Heart left ventricle (tissue), 16 donors: ENCODE measurements around the gene ASB1. TPM values are rescaled to one million over a fixed set of nuclear protein-coding genes. Genes with fewer than 3 reads are reported as not detected.

ENCODE experiments used
- ATAC-seq, 4 donors: fragments of 200-7000 bp; cut with Tn5 transposase; one replicate each; pipeline ENCODE4 v1.9.1; 2020 to 2022; ENCODE audit warnings: moderate library complexity in 4 of 4, mild to moderate bottlenecking in 3 of 4, moderate number of reproducible peaks in 1 of 4
- DNase-seq, 5 donors: peaks; one replicate each; pipeline ENCODE4 v3.0.0-alpha.2; 2020
- H3K27ac ChIP-seq, 12 donors: fragments of 200-600 bp; sonication (generic) in 4 of 12; one replicate each; pipeline versions ENCODE4 v1.5.0 to v1.8.0; 2016 to 2022; ENCODE audit warnings: mild to moderate bottlenecking in 2 of 12
- H3K27me3 ChIP-seq, 9 donors: fragments of 200-600 bp; sonication (generic) in 2 of 9; one replicate each; pipeline versions ENCODE4 v1.5.1 to v1.8.0; 2016 to 2022; ENCODE audit warnings: mild to moderate bottlenecking in 3 of 9
- H3K36me3 ChIP-seq, 9 donors: fragments of 200-600 bp; sonication (generic) in 2 of 9; one replicate each; pipeline versions ENCODE4 v1.5.0 to v1.8.0; 2018 to 2022; ENCODE audit warnings: mild to moderate bottlenecking in 2 of 9
- H3K4me1 ChIP-seq, 12 donors: fragments of 200-600 bp; sonication (generic) in 4 of 12; one replicate each; pipeline versions ENCODE4 v1.5.0 to v1.8.0; 2016 to 2022; ENCODE audit warnings: mild to moderate bottlenecking in 3 of 12
- H3K4me3 ChIP-seq, 12 donors: fragments of 200-600 bp; sonication (generic) in 4 of 12; one replicate each; pipeline versions ENCODE4 v1.5.0 to v1.8.0; 2017 to 2022; ENCODE audit warnings: mild to moderate bottlenecking in 9 of 12, moderate library complexity in 4 of 12
- H3K9me3 ChIP-seq, 12 donors: fragments of 200-600 bp; sonication (generic) in 4 of 12; one replicate each; pipeline versions ENCODE4 v1.5.0 to v1.8.0; 2016 to 2022; ENCODE audit warnings: mild to moderate bottlenecking in 1 of 12
- CTCF ChIP-seq, 12 donors: fragments of 200-600 bp; sonication (generic) in 4 of 12; IDR thresholded peaks; one replicate each; pipeline versions ENCODE4 v1.5.0 to v1.8.0; 2018 to 2022; ENCODE audit warnings: antibody characterized with exemption in 12 of 12, mild to moderate bottlenecking in 5 of 12
- POLR2A ChIP-seq, 2 donors: fragments of 450-650 bp; IDR thresholded peaks; one replicate each; pipeline ENCODE4 v1.6.1; 2017; ENCODE audit warnings: antibody characterized with exemption in 2 of 2, mild to moderate bottlenecking in 2 of 2, moderate library complexity in 2 of 2
- whole genome bisulfite sequencing, 4 donors: extraction: QIAGEN DNeasy Blood & Tissue Kit in 2 of 4; methylation state at CpG; one replicate each; pipeline versions ENCODE4 v1.1.5 to v1.1.7; 2013 to 2018; 5-methylcytosine and 5-hydroxymethylcytosine counted together
- intact Hi-C, 10 donors: fragments of 100-400 bp; cut with DNase I; formaldehyde crosslinking; loops; one replicate each; pipeline versions ENCODE4 v1.11.1 to v1.14.2; 2022
- polyA plus RNA-seq, 2 donors: library from polyadenylated mRNA; stranded (reverse); fragments of 200-250 nt; gene quantifications; one replicate each; pipeline ENCODE4 v1.2.3, GENCODE V29; 2013
- total RNA-seq, 9 donors: library from RNA; depleted of rRNA in 2 of 9; stranded (reverse); fragments of >200 nt in 2 of 9; fragmentation: NEBNext Ultra II Directional in 3 of 9; extraction: Animal tissue kit (Norgen Biotek cat#: 25700) in 3 of 9; gene quantifications; one replicate each; pipeline versions ENCODE4 v1.1.0 to v1.2.4, GENCODE V29; 2016 to 2023
- donor health status: ischemic (EF 13 %, LVEDD 7.1; RV severe dilation, severe dysfunction).
- donor health status: healthy with polysubstance abuse.
- donor health status: DM: no; HTN: yes; CAD: no.
- donor health status: DM: no; HTN: no; CAD: no.
- donor health status: ischemic (EF 25% LVEDD 6.9; RV normal size, moderate dysfunction).
- donor health status: ischemic (EF 25% LVEDD 5.7; RV mildly dilated, moderate dysfunction).
- donor health status: healthy.
- donor health status: DM: yes; HTN: yes; CAD: no.
- donor health status: ischemic (EF 35%, LVEDD 5.7; RV mildly dilated, moderate dysfunction).
- donor health status: nonischemic (EF 11% LVEDD 7.7; RV severe dilation, severe dysfunction).
- donor health status: DM: yes; HTN: yes; CAD: no.
- donor health status: PGD.
- donor health status: ischemic (EF 29% LVEDD 5.4; RV normal size, mild dysfunction).
- donor health status: nonischemic (EF 23%, LVEDD 6.1; RV moderate dilation, normal function).

Gene ASB1
- total and polyA plus RNA-seq, 11 donors = 31.8 to 57.5 (median 46.7) TPM

- DNase-seq (peak in 1 of 5 donors; percentile 54), ATAC-seq (no peak)
- no peak overlapping the region for H3K27ac ChIP-seq
- WGBS, 4 donors = 92 to 97% (median 95%) methylated on average over 8 to 14 of the region's 14 CpGs
- H3K9me3 ChIP-seq = peaks cover 0 to 2% (median 0%) of the 10 kb centered on the region in 12 donors
- TF ChIP-seq CTCF (IDR thresholded peaks at IDR 0.05) (no peak), POLR2A (IDR thresholded peaks at IDR 0.05) (no peak)
- H3K27me3 ChIP-seq = peaks cover 0 to 4% (median 0%) of the 10 kb centered on the region in 9 donors
- no peaks in the 10 kb centered on the region for H3K4me1 ChIP-seq
- intact Hi-C loops = no loop called here
- no peak overlapping the region for H3K4me3 ChIP-seq
- no peaks in the 10 kb centered on the region for H3K36me3 ChIP-seq
These were observed 62.7 kb downstream of the ASB1 start for GRCh38 chr2:238489431-238489830.

DNA sequence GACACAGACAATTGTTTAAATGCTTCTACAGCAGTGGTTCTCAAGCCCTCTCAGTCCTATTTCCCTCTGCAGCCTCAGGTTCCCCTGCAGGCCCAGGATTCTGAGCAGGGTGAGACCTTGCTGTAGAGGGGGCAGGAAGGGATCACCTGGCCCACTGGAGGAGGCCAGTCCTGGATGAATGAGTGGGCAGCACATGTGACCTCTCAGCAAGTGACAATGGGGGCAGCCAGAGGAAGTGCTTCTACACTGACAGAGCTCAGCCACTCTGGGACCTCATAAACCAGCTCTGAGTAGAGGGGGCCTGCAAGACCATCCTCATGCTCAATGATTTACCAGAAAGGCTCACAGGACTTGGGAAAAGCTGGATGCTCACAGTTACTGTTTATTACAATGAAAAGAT lies 63.2 kb downstream of the ASB1 start:
- Histone ChIP-seq H3K4me3 (no peak overlapping the region), H3K27ac (no peak overlapping the region), H3K4me1 (no peaks in the 10 kb centered on the region), H3K36me3 (no peaks in the 10 kb centered on the region), H3K9me3 (no peaks in the 10 kb centered on the region), H3K27me3 (peaks cover 0 to 6% (median 0%) of the 10 kb centered on the region in 9 donors)
- TF ChIP-seq POLR2A (IDR thresholded peaks at IDR 0.05) = no peak
- TF ChIP-seq CTCF (IDR thresholded peaks at IDR 0.05) = no peak
- ATAC-seq = no peak
- no peak for DNase-seq
- intact Hi-C loops = no loop called here

GRCh38 chr2:238492840-238493239 lies 66.1 kb downstream of the ASB1 start:
- peaks cover 0 to 21% (median 0%) of the 10 kb centered on the region in 9 donors for H3K27me3 ChIP-seq
- H3K9me3 ChIP-seq = no peaks in the 10 kb centered on the region
- ATAC-seq (no peak), DNase-seq (no peak)
- intact Hi-C loops = no loop called here
- peak overlapping the region in 1 of 12 donors; percentile 7 for H3K27ac ChIP-seq
- 63 to 70% (median 67%) methylated on average over 5 of the region's 5 CpGs for whole genome bisulfite sequencing, 4 donors
- no peaks in the 10 kb centered on the region for H3K4me1 ChIP-seq
- H3K4me3 ChIP-seq = no peak overlapping the region
- no peak for TF ChIP-seq CTCF (IDR thresholded peaks at IDR 0.05)
- H3K36me3 ChIP-seq = no peaks in the 10 kb centered on the region

DNA sequence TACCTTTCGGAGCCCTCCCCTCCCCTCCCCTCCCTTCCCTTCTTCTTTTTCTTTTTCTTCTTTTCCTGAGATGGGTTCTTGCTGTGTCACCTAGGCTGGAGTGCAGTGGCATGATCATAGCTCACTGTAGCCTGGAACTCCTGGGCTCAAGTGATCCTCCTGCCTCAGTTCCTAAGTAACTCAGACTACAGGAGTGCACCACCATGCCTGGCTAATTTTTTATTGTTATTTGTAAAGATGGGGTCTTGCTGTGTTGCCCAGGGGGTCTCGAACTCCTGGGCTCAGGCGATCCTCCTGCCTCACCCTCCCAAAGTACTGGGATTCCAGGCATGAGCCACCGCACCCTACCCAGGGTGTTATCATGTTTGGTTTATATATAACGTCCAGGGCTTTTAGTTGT lies 66.7 kb downstream of the ASB1 start:
- Histone ChIP-seq H3K36me3 (no peaks in the 10 kb centered on the region), H3K4me1 (no peaks in the 10 kb centered on the region), H3K27ac (no peak overlapping the region), H3K4me3 (no peak overlapping the region), H3K9me3 (no peaks in the 10 kb centered on the region), H3K27me3 (peaks cover 0 to 21% (median 0%) of the 10 kb centered on the region in 9 donors)
- WGBS, 4 donors = 83 to 89% (median 87%) methylated on average over 5 of the region's 5 CpGs
- ATAC-seq (no peak), DNase-seq (no peak)
- TF ChIP-seq POLR2A (IDR thresholded peaks at IDR 0.05) (no peak), CTCF (IDR thresholded peaks at IDR 0.05) (no peak)
- intact Hi-C loops = no loop called here
